ENCODE results near the gene CC2D2A. TPM values are rescaled to one million over a fixed set of nuclear protein-coding genes. Genes with fewer than 3 reads are reported as not detected.

CC2D2A gene
- total and polyA plus RNA-seq, 2 of the 13 experiments (the other 11 are each of a cell fraction or from before 2014, with no cell fraction given): 4.2 to 7.2 TPM

- TF ChIP-seq ERF (CRISPR knock-in tag; IDR thresholded peaks at IDR 0.05) (no peak), SRF (IDR thresholded peaks at IDR 0.05; ENCODE audit: low read depth, low read length) (no peak), ZHX2 (IDR thresholded peaks at IDR 0.05; ENCODE audit: low read depth) (no peak), ZHX2 (CRISPR knock-in tag; IDR thresholded peaks at IDR 0.05; ENCODE audit: borderline replicate concordance) (no peak), U2AF2 (IDR thresholded peaks at IDR 0.05; ENCODE audit: low read depth, low read length) (no peak), ISX (CRISPR knock-in tag; conservative IDR thresholded peaks at IDR 0.05) (no peak), ZNF644 (CRISPR knock-in tag; IDR thresholded peaks at IDR 0.05; ENCODE audit: low read depth) (peak; percentile 22; the same call in 1 of the 2 replicates), MZF1 (CRISPR knock-in tag; IDR thresholded peaks at IDR 0.05; ENCODE audit: borderline replicate concordance) (no peak), ZNF446 (CRISPR knock-in tag; IDR thresholded peaks at IDR 0.05) (no peak), ZBTB8A (CRISPR knock-in tag; IDR thresholded peaks at IDR 0.05; ENCODE audit: borderline replicate concordance, low read depth) (no peak), ZNF7 (CRISPR knock-in tag; IDR thresholded peaks at IDR 0.05) (no peak), DR1 (CRISPR knock-in tag; IDR thresholded peaks at IDR 0.05) (peak; percentile 25; the same call in 1 of the 2 replicates), NCOA1 (CRISPR knock-in tag; IDR thresholded peaks at IDR 0.05) (no peak), ZNF678 (CRISPR knock-in tag; IDR thresholded peaks at IDR 0.05) (no peak), SRSF4 (IDR thresholded peaks at IDR 0.05; ENCODE audit: low read depth, low read length, poor library complexity, severe bottlenecking) (no peak), ZNF451 (CRISPR knock-in tag; IDR thresholded peaks at IDR 0.05) (no peak), KDM3A (CRISPR knock-in tag; IDR thresholded peaks at IDR 0.05; ENCODE audit: low read depth) (no peak; the same call in 1 of the 2 replicates), KDM2A (CRISPR knock-in tag; IDR thresholded peaks at IDR 0.05; ENCODE audit: borderline replicate concordance, low read depth) (peak; percentile 34; the same call in 1 of the 2 replicates), ATF1 (CRISPR knock-in tag; IDR thresholded peaks at IDR 0.05) (no peak), RFX1 (IDR thresholded peaks at IDR 0.05) (no peak), ZNF383 (CRISPR knock-in tag; IDR thresholded peaks at IDR 0.05; ENCODE audit: borderline replicate concordance) (no peak), YEATS2 (CRISPR knock-in tag; IDR thresholded peaks at IDR 0.05; ENCODE audit: borderline replicate concordance) (no peak), ETV6 (CRISPR knock-in tag; conservative IDR thresholded peaks at IDR 0.05) (no peak; the same call in 1 of the 2 replicates), POLR2AphosphoS2 (IDR thresholded peaks at IDR 0.05; ENCODE audit: low read depth, low read length) (no peak), ZNF10 (CRISPR knock-in tag; IDR thresholded peaks at IDR 0.05; ENCODE audit: borderline replicate concordance, low read depth) (no peak), PITX1 (CRISPR knock-in tag; IDR thresholded peaks at IDR 0.05) (0 out of 2 replicates have a peak, but pooled peaks have one; percentile 41), ZNF17 (CRISPR knock-in tag; IDR thresholded peaks at IDR 0.05) (no peak), ZNF326 (CRISPR knock-in tag; IDR thresholded peaks at IDR 0.05; ENCODE audit: borderline replicate concordance) (no peak)
Measured at GRCh38 chr4:15479089-15479912, 9.6 kb downstream of the CC2D2A start (continued).
